Gastroesophageal sphincter (tissue), 4 donors: Measurements from ENCODE around the gene KNTC1. TPM values are rescaled to one million over a fixed set of nuclear protein-coding genes. Genes with fewer than 3 reads are reported as not detected.

Experiments
- ATAC-seq: fragments of 150-250 bp; one replicate; pipeline ENCODE4 v1.9.1; 2016; ENCODE audit warnings: mild to moderate bottlenecking, moderate library complexity
- H3K27ac ChIP-seq, 4 donors: fragments of 200-600 bp; sonication (generic) in 3 of 4; 1 replicate in 3 of 4; 2 replicates in 1 of 4; pipeline ENCODE4 v1.5.1; 2016 to 2019
- H3K27me3 ChIP-seq: fragments of 200-600 bp; sonication (generic); one replicate; pipeline ENCODE4 v1.5.1; 2019
- H3K36me3 ChIP-seq, 2 donors: fragments of 200-600 bp; sonication (generic); one replicate each; pipeline ENCODE4 v1.5.1; 2019; ENCODE audit warnings: control low read depth in 1 of 2
- H3K4me1 ChIP-seq, 3 donors: fragments of 200-600 bp; sonication (generic); 1 replicate in 2 of 3; 2 replicates in 1 of 3; pipeline ENCODE4 v1.5.1; 2016 to 2019; ENCODE audit warnings: control low read depth in 2 of 3
- H3K4me3 ChIP-seq, 2 donors: fragments of 200-600 bp; sonication (generic); one replicate each; pipeline ENCODE4 v1.5.1; 2019; ENCODE audit warnings: mild to moderate bottlenecking in 1 of 2, moderate library complexity in 1 of 2
- H3K9me3 ChIP-seq, 3 donors: fragments of 200-600 bp; sonication (generic); one replicate each; pipeline ENCODE4 v1.5.1; 2017 to 2019; ENCODE audit warnings: control low read depth in 2 of 3
- CTCF ChIP-seq, 4 experiments: fragments of 200-600 bp in 2 of 4; fragments of 450-650 bp in 2 of 4; sonication (generic) in 1 of 4; IDR thresholded peaks; one replicate each; pipeline ENCODE4 v1.5.1; 2017 to 2019; ENCODE audit warnings: antibody characterized with exemption in 4 of 4, mild to moderate bottlenecking in 2 of 4, moderate library complexity in 2 of 4
- EP300 ChIP-seq: sonication (generic); formaldehyde crosslinking; IDR thresholded peaks from one replicate; pipeline ENCODE4 v1.6.1; 2017; ENCODE audit warnings: antibody characterized with exemption, mild to moderate bottlenecking
- POLR2A ChIP-seq, 2 donors: fragments of 450-650 bp; IDR thresholded peaks; one replicate each; pipeline ENCODE4 v1.6.1; 2017; ENCODE audit warnings: antibody characterized with exemption in 2 of 2, mild to moderate bottlenecking in 2 of 2, moderate library complexity in 1 of 2
- POLR2AphosphoS5 ChIP-seq: sonication (generic); formaldehyde crosslinking; IDR thresholded peaks from one replicate; pipeline ENCODE4 v1.6.1; 2017; ENCODE audit warnings: antibody characterized with exemption
- WGBS, 2 donors: methylation state at CpG; one replicate each; pipeline ENCODE4 v1.1.5; 2018; ENCODE audit warnings: low coverage in 1 of 2; 5-methylcytosine and 5-hydroxymethylcytosine counted together
- total RNA-seq, 4 donors: library from RNA; depleted of rRNA; stranded (reverse); fragments of >200 nt; gene quantifications; one replicate each; pipeline ENCODE4 v1.1.0, GENCODE V29; 2016

The KNTC1 gene
- total RNA-seq, 4 donors from 2014 or later, result 3.5 to 15.9 (median 10.4) TPM

GRCh38 chr12:122499991-122500684 is 26.9 kb upstream of the KNTC1 start:
- WGBS, 2 donors, result 0 to 1% methylated on average over 6 to 21 of the region's 47 CpGs
- Histone ChIP-seq H3K4me1 (peaks cover 0 to 39% (median 3%) of the 10 kb centered on the region in 3 donors), H3K27me3 (no peaks in the 10 kb centered on the region), H3K36me3 (peaks cover 0 to 42% of the 10 kb centered on the region in 2 donors), H3K4me3 (peak overlapping the region; percentile 84 to 87), H3K27ac (peak overlapping the region; percentile 94 to 98 (median 97)), H3K9me3 (no peaks in the 10 kb centered on the region)
- no peak for TF ChIP-seq CTCF (IDR thresholded peaks at IDR 0.05)
- peak; percentile 32 for TF ChIP-seq POLR2AphosphoS5
- peak; percentile 50 for ATAC-seq

- Histone ChIP-seq H3K9me3 (no peaks in the 10 kb centered on the region), H3K36me3 (peaks cover 0 to 45% of the 10 kb centered on the region in 2 donors), H3K4me3 (peak within 1 kb of the TSS; percentile 84 to 87), H3K27me3 (no peaks in the 10 kb centered on the region), H3K4me1 (peaks cover 0 to 39% (median 3%) of the 10 kb centered on the region in 3 donors), H3K27ac (peak within 1 kb of the TSS; percentile 94 to 98 (median 97))
- ATAC-seq, result peak; percentile 99
- 0 to 3% methylated on average over 11 to 17 of the region's 52 CpGs for WGBS, 2 donors
- TF ChIP-seq EP300, result no peak
- peak; percentile 89 to 90 for TF ChIP-seq POLR2A (IDR thresholded peaks at IDR 0.05)
- peak in 1 of 4 experiments; percentile 38 for TF ChIP-seq CTCF (IDR thresholded peaks at IDR 0.05)
- TF ChIP-seq POLR2AphosphoS5, result peak; percentile 94
Observed at GRCh38 chr12:122500685-122501488, 26.2 kb upstream of the KNTC1 start, which contains the start of gene ZCCHC8. ZCCHC8 (minus strand) TSS chr12:122500932; CDS start chr12:122500840, 92 bp downstream.

GRCh38 chr12:122501489-122501989 is 25.5 kb upstream of the KNTC1 start:
- WGBS, 2 donors, result 63 to 73% methylated on average over 5 to 9 of the region's 9 CpGs
- Histone ChIP-seq H3K9me3 (no peaks in the 10 kb centered on the region), H3K4me3 (peak overlapping the region in 1 of 2 donors; percentile 84), H3K27ac (peak overlapping the region in 3 of 4 donors; percentile 22 to 98 (median 96)), H3K4me1 (peaks cover 0 to 38% (median 3%) of the 10 kb centered on the region in 3 donors), H3K27me3 (no peaks in the 10 kb centered on the region), H3K36me3 (peaks cover 5 to 51% of the 10 kb centered on the region in 2 donors)
- no peak for ATAC-seq
- TF ChIP-seq POLR2A (IDR thresholded peaks at IDR 0.05) (no peak), CTCF (IDR thresholded peaks at IDR 0.05) (no peak), POLR2AphosphoS5 (no peak), EP300 (no peak)

- H3K36me3 ChIP-seq, result peaks cover 13 to 57% of the 10 kb centered on the region in 2 donors
- no peaks in the 10 kb centered on the region for H3K9me3 ChIP-seq
- no peak for ATAC-seq
- H3K27me3 ChIP-seq, result no peaks in the 10 kb centered on the region
- TF ChIP-seq POLR2AphosphoS5 (no peak), EP300 (no peak), POLR2A (IDR thresholded peaks at IDR 0.05) (no peak), CTCF (IDR thresholded peaks at IDR 0.05) (no peak)
- no peak overlapping the region for H3K4me3 ChIP-seq
- WGBS, 2 donors, result 71 to 72% methylated on average over 2 to 3 of the region's 3 CpGs
- H3K27ac ChIP-seq, result no peak overlapping the region
- peaks cover 0 to 21% (median 0%) of the 10 kb centered on the region in 3 donors for H3K4me1 ChIP-seq
Observed at GRCh38 chr12:122503147-122503751, 23.8 kb upstream of the KNTC1 start.
